Upper lobe of right lung (tissue), 1 donor: ENCODE measurements around the gene MRM2. TPM values are rescaled to one million over a fixed set of nuclear protein-coding genes. Genes with fewer than 3 reads are reported as not detected.

Experiments used
- ATAC-seq: fragments of 200-7000 bp; cut with Tn5 transposase; one replicate; pipeline ENCODE4 v1.9.1; 2020; ENCODE audit warnings: mild to moderate bottlenecking, moderate library complexity
- DNase-seq: peaks from one replicate; pipeline ENCODE4 v3.0.0-alpha.2; 2020
- H3K27ac ChIP-seq: fragments of 200-600 bp; one replicate; pipeline ENCODE4 v1.8.0; 2022
- H3K27me3 ChIP-seq: fragments of 200-600 bp; one replicate; pipeline ENCODE4 v1.8.0; 2022; ENCODE audit warnings: mild to moderate bottlenecking
- H3K36me3 ChIP-seq: fragments of 200-600 bp; one replicate; pipeline ENCODE4 v1.8.0; 2022
- H3K4me1 ChIP-seq: fragments of 200-600 bp; one replicate; pipeline ENCODE4 v1.8.0; 2022
- H3K4me3 ChIP-seq: fragments of 200-600 bp; one replicate; pipeline ENCODE4 v1.8.0; 2022; ENCODE audit warnings: mild to moderate bottlenecking
- H3K9me3 ChIP-seq: fragments of 200-600 bp; one replicate; pipeline ENCODE4 v1.8.0; 2022
- intact Hi-C: fragments of 100-400 bp; cut with DNase I; formaldehyde crosslinking; loops from one replicate; pipeline ENCODE4 v1.11.0; 2022
- total RNA-seq: library from RNA; stranded (reverse); fragmentation: NEBNext Ultra II Directional; extraction: Animal tissue kit (Norgen Biotek cat#: 25700); gene quantifications from one replicate; pipeline ENCODE4 v1.2.1, GENCODE V29; 2021
- TF ChIP-seq, protein P1 (sequence below): fragments of 200-600 bp; IDR thresholded peaks from one replicate; pipeline ENCODE4 v1.8.0; 2022; ENCODE audit warnings: antibody characterized with exemption
- donor health status: DM: no; HTN: yes; CAD: no; lungs with severe emphysema.

The MRM2 gene
- total RNA-seq, 1 donor from 2014 or later = 23.7 TPM

DNA sequence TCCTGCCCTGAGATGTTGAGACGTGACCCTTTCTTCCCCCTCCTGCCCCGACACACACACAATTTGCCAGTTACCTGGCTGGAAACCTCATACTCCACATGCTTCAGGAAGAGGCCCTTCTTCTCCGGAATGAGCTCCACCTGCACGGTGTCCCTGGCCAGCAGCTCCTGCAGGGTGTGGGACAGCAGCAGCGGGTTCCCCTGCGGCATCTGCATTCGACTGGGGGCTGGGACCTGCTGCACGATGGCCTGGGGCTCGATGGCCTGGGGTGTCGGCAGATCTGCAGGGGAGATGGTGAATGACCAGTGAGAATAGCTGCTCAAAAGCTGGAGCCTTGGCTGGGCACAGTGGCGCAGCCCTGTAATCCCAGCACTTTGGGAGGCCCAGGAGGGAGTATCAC is 36.0 kb upstream of the MRM2 start:
- DNase-seq = no peak
- Histone ChIP-seq H3K4me3 (no peak overlapping the region), H3K4me1 (peaks cover 11% of the 10 kb centered on the region), H3K27me3 (no peaks in the 10 kb centered on the region), H3K9me3 (no peaks in the 10 kb centered on the region), H3K27ac (no peak overlapping the region), H3K36me3 (peaks cover 29% of the 10 kb centered on the region)
- intact Hi-C loops = no loop called here
- TF ChIP-seq, protein P1, sequence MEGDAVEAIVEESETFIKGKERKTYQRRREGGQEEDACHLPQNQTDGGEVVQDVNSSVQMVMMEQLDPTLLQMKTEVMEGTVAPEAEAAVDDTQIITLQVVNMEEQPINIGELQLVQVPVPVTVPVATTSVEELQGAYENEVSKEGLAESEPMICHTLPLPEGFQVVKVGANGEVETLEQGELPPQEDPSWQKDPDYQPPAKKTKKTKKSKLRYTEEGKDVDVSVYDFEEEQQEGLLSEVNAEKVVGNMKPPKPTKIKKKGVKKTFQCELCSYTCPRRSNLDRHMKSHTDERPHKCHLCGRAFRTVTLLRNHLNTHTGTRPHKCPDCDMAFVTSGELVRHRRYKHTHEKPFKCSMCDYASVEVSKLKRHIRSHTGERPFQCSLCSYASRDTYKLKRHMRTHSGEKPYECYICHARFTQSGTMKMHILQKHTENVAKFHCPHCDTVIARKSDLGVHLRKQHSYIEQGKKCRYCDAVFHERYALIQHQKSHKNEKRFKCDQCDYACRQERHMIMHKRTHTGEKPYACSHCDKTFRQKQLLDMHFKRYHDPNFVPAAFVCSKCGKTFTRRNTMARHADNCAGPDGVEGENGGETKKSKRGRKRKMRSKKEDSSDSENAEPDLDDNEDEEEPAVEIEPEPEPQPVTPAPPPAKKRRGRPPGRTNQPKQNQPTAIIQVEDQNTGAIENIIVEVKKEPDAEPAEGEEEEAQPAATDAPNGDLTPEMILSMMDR = no peak
- ATAC-seq = no peak

DNA sequence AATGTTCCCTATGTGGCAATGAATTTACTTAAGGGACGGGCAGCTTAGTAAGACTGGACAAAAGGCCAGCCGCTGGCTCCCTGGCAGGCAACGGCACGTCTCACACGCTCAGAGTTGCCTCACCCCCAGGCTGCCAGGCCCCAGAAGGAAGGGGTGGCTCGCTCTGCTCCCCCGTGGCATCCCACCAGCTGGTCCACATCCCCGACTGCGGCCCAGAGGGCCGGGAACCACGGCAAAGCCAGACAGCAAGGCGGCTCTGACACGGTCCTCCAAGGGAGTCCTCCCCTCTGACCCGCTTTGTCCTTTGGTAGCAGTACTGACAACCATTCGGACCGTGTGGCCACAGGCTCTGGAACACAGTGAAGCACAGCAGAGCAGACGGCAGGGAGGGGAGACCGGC is 34.1 kb upstream of the MRM2 start:
- Histone ChIP-seq H3K4me1 (no peaks in the 10 kb centered on the region), H3K36me3 (peaks cover 48% of the 10 kb centered on the region), H3K9me3 (no peaks in the 10 kb centered on the region), H3K27ac (no peak overlapping the region), H3K27me3 (no peaks in the 10 kb centered on the region), H3K4me3 (no peak overlapping the region)
- TF ChIP-seq, protein P1 = no peak
- ATAC-seq = no peak
- no peak for DNase-seq
- intact Hi-C loops = no loop called here

DNA sequence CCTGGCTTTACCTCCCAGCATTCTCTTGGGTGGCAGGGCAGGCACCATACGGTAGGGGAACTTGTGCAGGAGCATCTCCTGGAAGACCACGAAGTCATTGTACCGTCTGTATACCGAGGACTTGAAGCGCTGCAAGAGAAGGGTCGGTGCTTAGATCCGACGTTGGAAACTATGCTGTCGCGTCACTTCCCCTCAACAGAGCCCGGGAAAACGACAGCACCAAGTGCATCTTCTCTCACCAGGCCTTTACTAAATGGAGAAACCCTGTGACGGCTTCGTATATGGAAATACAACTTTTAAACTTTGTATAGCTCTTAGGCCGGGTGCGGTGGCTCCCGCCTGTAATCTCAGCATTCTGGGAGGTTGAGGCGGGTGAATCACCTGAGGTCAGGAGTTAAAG is 33.1 kb upstream of the MRM2 start:
- ATAC-seq (no peak), DNase-seq (no peak)
- TF ChIP-seq, protein P1 = no peak
- H3K36me3 ChIP-seq = peaks cover 55% of the 10 kb centered on the region
- no peaks in the 10 kb centered on the region for H3K9me3 ChIP-seq
- intact Hi-C loops = no loop called here
- no peak overlapping the region for H3K4me3 ChIP-seq
- no peak overlapping the region for H3K27ac ChIP-seq
- H3K4me1 ChIP-seq = no peaks in the 10 kb centered on the region
- H3K27me3 ChIP-seq = no peaks in the 10 kb centered on the region

DNA sequence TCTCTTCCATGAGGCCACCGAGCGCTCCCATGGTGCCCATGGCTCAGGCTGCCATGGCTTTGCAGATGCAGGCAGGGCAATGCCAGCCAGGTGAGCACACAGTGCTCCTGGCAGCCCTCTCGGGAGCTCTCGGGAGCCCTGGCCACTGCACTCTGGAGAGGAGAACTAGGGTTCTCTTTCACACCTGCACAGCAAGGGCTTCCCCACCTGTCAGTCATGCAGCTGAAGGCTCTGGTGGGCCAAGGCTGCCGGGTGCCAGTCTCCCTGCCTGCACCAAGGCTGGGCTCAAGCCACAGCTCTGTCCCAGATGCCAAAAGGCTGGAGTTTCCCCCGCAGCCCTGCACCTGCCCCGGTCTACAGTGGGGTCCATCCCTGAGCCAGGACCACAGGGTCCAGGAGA is 32.7 kb upstream of the MRM2 start:
- H3K27ac ChIP-seq = no peak overlapping the region
- no peak overlapping the region for H3K4me3 ChIP-seq
- TF ChIP-seq, protein P1 = no peak
- ATAC-seq (peak; percentile 19), DNase-seq (no peak)
- H3K4me1 ChIP-seq = no peaks in the 10 kb centered on the region
- intact Hi-C loops = no loop called here
- no peaks in the 10 kb centered on the region for H3K27me3 ChIP-seq
- peaks cover 55% of the 10 kb centered on the region for H3K36me3 ChIP-seq
- no peaks in the 10 kb centered on the region for H3K9me3 ChIP-seq

DNA sequence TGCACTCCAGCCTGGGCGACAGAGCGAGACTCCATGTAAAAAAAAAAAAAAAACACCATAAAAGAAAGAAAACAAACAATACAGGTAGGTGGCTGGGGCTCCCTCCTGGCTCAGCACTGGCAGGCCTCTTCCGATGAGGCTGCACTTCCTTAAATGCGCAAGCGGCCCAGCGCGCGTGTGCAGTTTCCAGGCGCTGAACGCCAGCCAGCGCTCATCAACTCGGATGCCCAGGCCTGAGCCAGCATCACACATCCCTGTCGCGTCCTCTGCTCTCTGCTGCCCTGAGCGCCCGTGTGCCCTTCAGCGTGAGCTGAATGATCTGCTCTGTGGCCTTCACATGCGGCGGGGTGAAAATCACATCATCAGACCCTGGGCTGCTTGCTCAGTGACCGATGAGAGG is 31.9 kb upstream of the MRM2 start:
- no peak for DNase-seq

DNA sequence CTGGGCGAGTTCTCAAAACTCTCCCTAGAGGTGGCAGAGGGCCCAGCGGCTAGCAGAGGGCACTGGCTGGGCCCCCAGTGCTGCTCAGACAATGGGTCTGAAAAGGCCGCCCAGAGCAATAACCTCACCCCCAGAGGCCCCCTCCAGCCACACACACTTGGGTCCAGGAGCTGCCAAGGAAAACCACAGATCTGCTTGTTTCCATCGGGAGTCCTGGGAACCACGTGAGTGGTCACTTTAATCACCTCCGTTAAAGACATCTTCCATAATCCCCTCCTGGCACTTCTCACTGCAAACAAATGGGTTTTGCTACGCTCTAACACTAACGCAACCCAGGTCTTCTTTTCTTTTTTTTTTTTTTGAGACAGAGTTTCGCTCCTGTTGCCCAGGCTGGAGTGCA is 30.0 kb upstream of the MRM2 start:
- peaks cover 55% of the 10 kb centered on the region for H3K36me3 ChIP-seq
- no peak overlapping the region for H3K27ac ChIP-seq
- H3K4me1 ChIP-seq = no peaks in the 10 kb centered on the region
- intact Hi-C loops = no loop called here
- TF ChIP-seq, protein P1 = no peak
- H3K27me3 ChIP-seq = no peaks in the 10 kb centered on the region
- no peak overlapping the region for H3K4me3 ChIP-seq
- ATAC-seq = no peak
- H3K9me3 ChIP-seq = no peaks in the 10 kb centered on the region
- DNase-seq = no peak

More for the DNA sequence above, 31.9 kb upstream of the MRM2 start:
- Histone ChIP-seq H3K36me3 (peaks cover 55% of the 10 kb centered on the region), H3K27me3 (no peaks in the 10 kb centered on the region), H3K27ac (no peak overlapping the region), H3K4me1 (no peaks in the 10 kb centered on the region), H3K4me3 (no peak overlapping the region), H3K9me3 (no peaks in the 10 kb centered on the region)
- intact Hi-C loops = no loop called here
- TF ChIP-seq, protein P1 = no peak
- no peak for ATAC-seq
